Panc1 (cell line): ENCODE data around the gene MICA. TPM values are rescaled to one million over a fixed set of nuclear protein-coding genes. Genes with fewer than 3 reads are reported as not detected.
"Not testable (repeated sequence)": the region's sequence is repeated elsewhere in the genome, so short reads cannot be mapped to it uniquely, and the experiment has no call there.

Source experiments
- ATAC-seq: fragments of 200-7000 bp; cut with Tn5 transposase; 2 replicates; pipeline ENCODE4 v1.9.1; 2020; ENCODE audit warnings: mild to moderate bottlenecking, moderate library complexity
- BruUV-seq: library from RNA; stranded (reverse); fragments of 400-500 nt; replicated peaks from 2 replicates; lab custom pipeline; 2021; lab: Mats Ljungman, UMichigan
- CTCF ChIA-PET: fragments of 300-600 bp; sonication (Branson Sonifier 250); formaldehyde crosslinking; loops from one replicate; lab custom pipeline; 2022; ENCODE audit warnings: antibody characterized with exemption; lab: Charles Lee
- POLR2A ChIA-PET: fragments of 300-600 bp; sonication (Branson Sonifier 250); formaldehyde crosslinking; loops from one replicate; lab custom pipeline; 2022; ENCODE audit warnings: antibody characterized with exemption; lab: Charles Lee
- DNase-seq: peaks from one replicate; pipeline ENCODE4 v3.0.0-alpha.2; 2010; ENCODE audit warnings: low read depth, low spot score
- H3K27ac ChIP-seq: 2 replicates; pipeline ENCODE4 v1.5.1; 2011; ENCODE audit warnings: mild to moderate bottlenecking, low read length, inconsistent platforms
- H3K27me3 ChIP-seq: fragments of 200-500 bp; sonication (Bioruptor generic); 2 replicates; pipeline ENCODE4 v1.6.0; 2014; ENCODE audit warnings: low read length, inconsistent platforms; ENCODE audit not compliant: control insufficient read depth, insufficient read depth
- H3K36me3 ChIP-seq: fragments of 200-500 bp; sonication (Bioruptor generic); 2 replicates; pipeline ENCODE4 v1.5.1; 2014; ENCODE audit warnings: inconsistent platforms, mild to moderate bottlenecking, low read length, moderate library complexity; ENCODE audit not compliant: control insufficient read depth, insufficient read depth
- H3K4me1 ChIP-seq: 2 replicates; pipeline ENCODE4 v1.5.1; 2011; ENCODE audit warnings: inconsistent platforms, mild to moderate bottlenecking, low read length, moderate library complexity; ENCODE audit not compliant: control insufficient read depth, insufficient read depth
- H3K4me3 ChIP-seq, 2 experiments: 2 replicates each; pipeline ENCODE4 v1.5.1; 2011 to 2012; ENCODE audit warnings: low read depth in 2 of 2, low read length in 2 of 2, mild to moderate bottlenecking in 2 of 2, inconsistent platforms in 1 of 2, moderate library complexity in 1 of 2
- H3K9me3 ChIP-seq: fragments of 200-500 bp; sonication (Bioruptor generic); 2 replicates; pipeline ENCODE4 v1.5.1; 2014; ENCODE audit warnings: low read depth, mild to moderate bottlenecking, inconsistent platforms, low read length, moderate library complexity; ENCODE audit not compliant: control insufficient read depth, insufficient read depth
- POLR2AphosphoS5 ChIP-seq: IDR thresholded peaks from 2 replicates; pipeline ENCODE4 v1.6.1; 2012; ENCODE audit warnings: mild to moderate bottlenecking, low read depth, low read length, moderate library complexity
- SIN3A ChIP-seq: IDR thresholded peaks from 2 replicates; pipeline ENCODE4 v1.6.1; 2012; ENCODE audit warnings: low read depth, mild to moderate bottlenecking, low read length, moderate library complexity, borderline replicate concordance; ENCODE audit not compliant: insufficient read depth
- TCF7L2 ChIP-seq: IDR thresholded peaks from 2 replicates; pipeline ENCODE4 v1.6.1; 2011; ENCODE audit warnings: mild to moderate bottlenecking, low read depth, low read length, inconsistent platforms
- in situ Hi-C: cut with HindIII; loops from 2 replicates; pipeline ENCODE4 v1.10.0; 2016; ENCODE audit warnings: low sequenced_read_pairs, low pct_unique_long_range_greater_than_20kb
- intact Hi-C: fragments of 100-400 bp; cut with micrococcal nuclease; formaldehyde crosslinking; loops from one replicate; pipeline ENCODE4 v1.10.0; 2022; ENCODE audit not compliant: unreplicated experiment
- total RNA-seq: library from RNA; stranded (reverse); gene quantifications from one replicate; pipeline ENCODE4 v1.2.1, GENCODE V29; 2021; ENCODE audit not compliant: unreplicated experiment
- TF ChIP-seq, protein P1 (sequence below), 2 experiments: IDR thresholded peaks; 2 replicates each; pipeline ENCODE4 v1.6.1; 2011 to 2012; ENCODE audit warnings: low read depth in 2 of 2, control low read depth in 1 of 2, low read length in 1 of 2, mild to moderate bottlenecking in 1 of 2, moderate library complexity in 1 of 2; ENCODE audit not compliant: insufficient read depth in 1 of 2
- TF ChIP-seq, protein P2 (sequence below): fragments of 450-650 bp; IDR thresholded peaks from 2 replicates; pipeline ENCODE4 v1.5.1; 2017; ENCODE audit warnings: mild to moderate bottlenecking

The MICA gene
- total RNA-seq, 1 experiment from 2014 or later: 33.9 TPM

GRCh38 chr6:31430449-31430848 is 27.1 kb downstream of the MICA start:
- ATAC-seq (no peak), DNase-seq (no peak)
- no peak overlapping the region for H3K27ac ChIP-seq
- no peaks in the 10 kb centered on the region for H3K4me1 ChIP-seq
- H3K9me3 ChIP-seq: no peaks in the 10 kb centered on the region
- POLR2A ChIA-PET: no interaction called here
- no peaks in the 10 kb centered on the region for H3K27me3 ChIP-seq
- no peaks in the 10 kb centered on the region for H3K36me3 ChIP-seq
- TF ChIP-seq TCF7L2 (no peak), POLR2AphosphoS5 (no peak), SIN3A (no peak)
- TF ChIP-seq, protein P1, sequence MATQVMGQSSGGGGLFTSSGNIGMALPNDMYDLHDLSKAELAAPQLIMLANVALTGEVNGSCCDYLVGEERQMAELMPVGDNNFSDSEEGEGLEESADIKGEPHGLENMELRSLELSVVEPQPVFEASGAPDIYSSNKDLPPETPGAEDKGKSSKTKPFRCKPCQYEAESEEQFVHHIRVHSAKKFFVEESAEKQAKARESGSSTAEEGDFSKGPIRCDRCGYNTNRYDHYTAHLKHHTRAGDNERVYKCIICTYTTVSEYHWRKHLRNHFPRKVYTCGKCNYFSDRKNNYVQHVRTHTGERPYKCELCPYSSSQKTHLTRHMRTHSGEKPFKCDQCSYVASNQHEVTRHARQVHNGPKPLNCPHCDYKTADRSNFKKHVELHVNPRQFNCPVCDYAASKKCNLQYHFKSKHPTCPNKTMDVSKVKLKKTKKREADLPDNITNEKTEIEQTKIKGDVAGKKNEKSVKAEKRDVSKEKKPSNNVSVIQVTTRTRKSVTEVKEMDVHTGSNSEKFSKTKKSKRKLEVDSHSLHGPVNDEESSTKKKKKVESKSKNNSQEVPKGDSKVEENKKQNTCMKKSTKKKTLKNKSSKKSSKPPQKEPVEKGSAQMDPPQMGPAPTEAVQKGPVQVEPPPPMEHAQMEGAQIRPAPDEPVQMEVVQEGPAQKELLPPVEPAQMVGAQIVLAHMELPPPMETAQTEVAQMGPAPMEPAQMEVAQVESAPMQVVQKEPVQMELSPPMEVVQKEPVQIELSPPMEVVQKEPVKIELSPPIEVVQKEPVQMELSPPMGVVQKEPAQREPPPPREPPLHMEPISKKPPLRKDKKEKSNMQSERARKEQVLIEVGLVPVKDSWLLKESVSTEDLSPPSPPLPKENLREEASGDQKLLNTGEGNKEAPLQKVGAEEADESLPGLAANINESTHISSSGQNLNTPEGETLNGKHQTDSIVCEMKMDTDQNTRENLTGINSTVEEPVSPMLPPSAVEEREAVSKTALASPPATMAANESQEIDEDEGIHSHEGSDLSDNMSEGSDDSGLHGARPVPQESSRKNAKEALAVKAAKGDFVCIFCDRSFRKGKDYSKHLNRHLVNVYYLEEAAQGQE (IDR thresholded peaks at IDR 0.05; ENCODE audit: insufficient read depth in 1 of 2, low read depth in 2 of 2, low read length in 1 of 2): no peak
- TF ChIP-seq, protein P2, sequence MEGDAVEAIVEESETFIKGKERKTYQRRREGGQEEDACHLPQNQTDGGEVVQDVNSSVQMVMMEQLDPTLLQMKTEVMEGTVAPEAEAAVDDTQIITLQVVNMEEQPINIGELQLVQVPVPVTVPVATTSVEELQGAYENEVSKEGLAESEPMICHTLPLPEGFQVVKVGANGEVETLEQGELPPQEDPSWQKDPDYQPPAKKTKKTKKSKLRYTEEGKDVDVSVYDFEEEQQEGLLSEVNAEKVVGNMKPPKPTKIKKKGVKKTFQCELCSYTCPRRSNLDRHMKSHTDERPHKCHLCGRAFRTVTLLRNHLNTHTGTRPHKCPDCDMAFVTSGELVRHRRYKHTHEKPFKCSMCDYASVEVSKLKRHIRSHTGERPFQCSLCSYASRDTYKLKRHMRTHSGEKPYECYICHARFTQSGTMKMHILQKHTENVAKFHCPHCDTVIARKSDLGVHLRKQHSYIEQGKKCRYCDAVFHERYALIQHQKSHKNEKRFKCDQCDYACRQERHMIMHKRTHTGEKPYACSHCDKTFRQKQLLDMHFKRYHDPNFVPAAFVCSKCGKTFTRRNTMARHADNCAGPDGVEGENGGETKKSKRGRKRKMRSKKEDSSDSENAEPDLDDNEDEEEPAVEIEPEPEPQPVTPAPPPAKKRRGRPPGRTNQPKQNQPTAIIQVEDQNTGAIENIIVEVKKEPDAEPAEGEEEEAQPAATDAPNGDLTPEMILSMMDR: no peak
- in situ Hi-C loops (no loop called here), intact Hi-C loops (no loop called here)
- CTCF ChIA-PET: no interaction called here
- BruUV-seq: no TSS peak
- no peak overlapping the region for H3K4me3 ChIP-seq

DNA sequence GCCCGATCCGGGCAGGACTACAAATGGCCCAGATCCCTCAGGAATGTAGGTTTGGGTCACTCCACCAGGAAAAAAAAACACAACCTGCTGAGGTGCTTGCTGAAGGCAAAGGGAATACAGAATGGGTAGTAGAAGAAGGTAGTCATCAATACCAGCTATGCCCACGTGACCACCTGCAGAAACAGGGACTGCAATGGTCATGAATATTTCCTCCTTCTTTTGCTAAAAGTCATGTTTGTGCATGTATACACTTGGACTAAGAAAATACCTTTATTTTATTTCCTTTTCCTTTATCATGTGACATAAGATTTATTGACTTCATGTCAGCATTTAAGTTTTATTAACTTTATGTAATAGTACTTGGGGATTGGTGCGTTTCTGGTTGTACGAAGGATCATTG is 31.7 kb downstream of the MICA start:
- BruUV-seq, H3K36me3 ChIP-seq, in situ Hi-C loops, CTCF ChIA-PET, intact Hi-C loops, H3K4me3 ChIP-seq, H3K4me1 ChIP-seq, H3K27ac ChIP-seq, H3K27me3 ChIP-seq, POLR2A ChIA-PET, ATAC-seq, DNase-seq: not testable (repeated sequence)
- H3K9me3 ChIP-seq: peaks cover 11% of the 10 kb centered on the region; the same call in 1 of the 2 replicates

- in situ Hi-C loops: no loop called here
These were observed 34.8 kb downstream of the MICA start for GRCh38 chr6:31438222-31438621.

More at GRCh38 chr6:31438222-31438621, 34.8 kb downstream of the MICA start:
- ChIA-PET CTCF (interaction anchor here (0.7 kb wide), 1 partner anchor 37 kb away, joined by 3 read pairs; no protein-coding TSS in a partner anchor), POLR2A (no interaction called here)
- intact Hi-C loops: no loop called here
- Histone ChIP-seq H3K27me3 (no peaks in the 10 kb centered on the region; the same call in 1 of the 2 replicates), H3K4me3 (no peak overlapping the region), H3K4me1 (peaks cover 4% of the 10 kb centered on the region), H3K36me3 (no peaks in the 10 kb centered on the region), H3K9me3 (peaks cover 11% of the 10 kb centered on the region; the same call in 1 of the 2 replicates), H3K27ac (no peak overlapping the region)
- DNase-seq (no peak), ATAC-seq (no peak)
- TF ChIP-seq POLR2AphosphoS5 (no peak), TCF7L2 (no peak), SIN3A (no peak)
- TF ChIP-seq, protein P2: no peak
- TF ChIP-seq, protein P1 (IDR thresholded peaks at IDR 0.05; ENCODE audit: insufficient read depth in 1 of 2, low read depth in 2 of 2, low read length in 1 of 2): no peak
- BruUV-seq: no TSS peak
